GM12891 (cell line): ENCODE measurements around the gene PRDM1. TPM values are rescaled to one million over a fixed set of nuclear protein-coding genes. Genes with fewer than 3 reads are reported as not detected.

Experiments used
- DNase-seq: peaks from one replicate; pipeline ENCODE4 v3.0.0; 2011; ENCODE audit warnings: low spot score; ENCODE audit not compliant: insufficient read length
- FAIRE-seq: peaks from 2 replicates; lab custom pipeline; 2011; peaks lifted over from hg19 to GRCh38; lab: Jason Lieb, UNC
- PAX5 ChIP-seq: IDR thresholded peaks from 2 replicates; pipeline ENCODE4 v1.6.1; 2011; ENCODE audit warnings: low read length, moderate library complexity, mild to moderate bottlenecking; ENCODE audit not compliant: insufficient read depth, severe bottlenecking
- POLR2A ChIP-seq: IDR thresholded peaks from 2 replicates; pipeline ENCODE4 v1.6.1; 2011; ENCODE audit warnings: low read depth, low read length, control low read depth
- POLR2AphosphoS5 ChIP-seq: IDR thresholded peaks from 2 replicates; pipeline ENCODE4 v1.6.1; 2011; ENCODE audit warnings: low read depth, low read length, control low read depth
- POU2F2 ChIP-seq: IDR thresholded peaks from 2 replicates; pipeline ENCODE4 v1.6.1; 2011; ENCODE audit warnings: low read depth, mild to moderate bottlenecking, control low read depth, low read length, moderate library complexity
- SPI1 ChIP-seq: IDR thresholded peaks from 2 replicates; pipeline ENCODE4 v1.6.1; 2011; ENCODE audit warnings: low read depth, low read length, control low read depth
- TAF1 ChIP-seq: IDR thresholded peaks from 2 replicates; pipeline ENCODE4 v1.6.1; 2011; ENCODE audit warnings: low read depth, low read length, control low read depth
- polyA plus RNA-seq: library from polyadenylated mRNA; unstranded; fragments of >200 nt; gene quantifications from one replicate; pipeline ENCODE4 v1.2.1, GENCODE V29; 2012; ENCODE audit warnings: low read depth, missing spikeins, inconsistent platforms; ENCODE audit not compliant: missing spikeins

PRDM1 gene
- polyA plus RNA-seq, result 2.4 TPM

DNA sequence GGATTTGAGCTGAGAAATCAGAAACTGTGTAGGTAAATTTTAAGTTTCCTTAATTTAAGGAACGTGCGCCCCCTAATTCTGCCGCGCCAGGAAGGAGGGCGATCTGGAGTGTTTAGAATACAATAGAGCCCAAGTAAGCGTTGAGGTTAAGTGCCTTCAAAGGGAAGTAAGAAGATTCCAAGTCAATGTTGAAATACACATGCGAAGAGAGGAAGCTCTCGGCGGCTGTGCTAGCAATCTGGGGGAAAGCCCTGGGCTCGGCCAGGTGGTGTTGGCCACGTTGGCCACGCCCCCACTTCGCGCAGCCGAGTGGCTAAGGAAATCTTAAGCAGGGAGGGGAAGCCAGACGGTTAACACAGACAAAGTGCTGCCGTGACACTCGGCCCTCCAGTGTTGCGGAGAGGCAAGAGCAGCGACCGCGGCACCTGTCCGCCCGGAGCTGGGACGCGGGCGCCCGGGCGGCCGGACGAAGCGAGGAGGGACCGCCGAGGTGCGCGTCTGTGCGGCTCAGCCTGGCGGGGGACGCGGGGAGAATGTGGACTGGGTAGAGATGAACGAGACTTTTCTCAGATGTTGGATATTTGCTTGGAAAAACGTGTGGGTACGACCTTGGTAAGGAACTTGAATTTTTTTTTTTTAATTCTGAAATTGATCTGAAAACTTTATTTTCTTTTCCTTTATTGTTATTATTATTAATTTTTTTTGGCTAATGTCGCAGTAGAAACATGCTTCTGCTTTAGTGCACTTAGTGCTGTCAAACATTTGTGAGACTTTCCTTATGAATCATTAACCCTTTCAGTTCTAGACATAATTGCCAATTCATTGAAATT lies at the start of gene PRDM1:
Gene PRDM1, plus strand, starts transcription at position 353 of the 830 bp plus-strand sequence. Its CDS starts 218 bp downstream, at position 571.
- no peak for TF ChIP-seq POLR2AphosphoS5
- TF ChIP-seq SPI1, result peak; percentile 11; the same call in 1 of the 2 replicates
- DNase-seq, result peak; percentile 33
- FAIRE-seq, result peak; percentile 81

DNA sequence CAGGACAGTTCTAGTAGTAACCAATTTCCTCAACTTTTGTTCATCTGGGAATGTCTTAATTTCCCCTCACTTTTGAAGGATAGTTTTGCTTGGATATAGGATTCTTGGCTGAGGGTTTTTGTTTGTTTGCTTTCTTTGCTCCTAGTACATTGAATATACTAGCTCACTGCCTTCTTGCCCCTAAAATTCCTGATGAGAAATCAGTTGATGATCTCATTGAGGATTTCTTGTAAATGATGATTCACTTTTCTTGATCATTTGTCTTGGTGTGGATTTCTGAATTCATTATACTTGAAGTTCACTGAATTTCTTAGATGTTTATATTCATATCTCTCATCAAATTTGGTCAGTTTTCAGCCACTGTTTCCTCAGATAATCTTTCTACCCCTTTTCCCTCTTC lies 49.1 kb upstream of the PRDM1 start:
- DNase-seq, result no peak
- TF ChIP-seq POU2F2 (no peak), POLR2A (no peak)
- FAIRE-seq, result no peak

DNA sequence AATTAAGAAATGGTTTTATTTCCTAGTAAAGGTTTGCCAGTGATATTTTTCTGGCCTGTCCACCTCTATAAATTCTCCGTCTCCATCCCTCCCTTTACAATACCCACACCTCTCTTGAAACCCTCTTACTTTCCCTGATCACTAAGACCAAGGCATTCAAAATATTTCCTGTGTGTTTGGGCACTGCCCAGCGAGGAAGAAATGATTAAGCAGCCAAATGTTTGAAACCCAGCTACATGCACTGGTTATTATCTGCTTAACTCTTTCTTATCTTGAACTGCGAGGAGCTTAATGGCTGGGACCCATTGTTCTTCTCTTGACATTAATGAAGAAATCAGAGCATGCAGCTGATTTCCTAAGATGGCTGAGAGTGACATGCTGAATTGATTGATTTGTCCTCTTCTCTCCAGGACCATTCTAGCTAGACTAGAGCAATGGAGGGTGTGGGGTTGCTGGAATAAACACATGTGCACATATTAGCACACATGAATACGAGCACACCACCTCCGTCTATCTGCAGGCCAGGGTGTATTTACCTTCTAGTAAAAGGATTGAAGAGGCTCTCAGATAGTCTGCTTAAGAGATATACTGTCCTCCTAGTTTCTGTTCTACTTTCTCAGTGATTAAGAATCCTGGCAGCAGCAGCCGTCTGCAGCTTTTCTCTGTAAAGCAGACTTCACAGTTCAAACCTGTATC lies 46.1 kb upstream of the PRDM1 start:
- TF ChIP-seq SPI1 (no peak), POLR2A (no peak), PAX5 (no peak), POLR2AphosphoS5 (no peak), TAF1 (no peak), POU2F2 (no peak)
- no peak for DNase-seq
- FAIRE-seq, result no peak

DNA sequence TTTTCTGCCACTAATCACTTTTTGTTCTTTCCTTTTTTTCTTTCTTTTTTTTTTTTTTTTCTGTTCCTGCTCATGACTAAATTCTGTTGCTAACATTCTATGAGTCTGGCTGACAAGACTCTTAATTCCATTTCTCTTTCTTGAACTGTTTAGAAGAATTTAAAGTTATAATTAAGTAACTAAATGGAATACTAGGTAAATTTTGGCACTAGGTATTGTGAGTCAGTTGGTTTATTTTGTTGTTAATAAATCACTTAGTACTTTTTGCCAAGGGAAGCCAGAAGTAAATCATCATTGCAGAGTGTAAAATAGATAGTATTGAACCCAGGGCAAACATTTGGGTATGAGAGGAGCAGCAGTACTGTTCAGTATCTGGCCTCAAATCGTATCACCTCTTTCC lies 42.0 kb upstream of the PRDM1 start:
- DNase-seq (no peak), FAIRE-seq (no peak)
- TF ChIP-seq PAX5 (no peak), SPI1 (no peak), TAF1 (no peak), POLR2AphosphoS5 (no peak), POU2F2 (no peak), POLR2A (no peak)

DNA sequence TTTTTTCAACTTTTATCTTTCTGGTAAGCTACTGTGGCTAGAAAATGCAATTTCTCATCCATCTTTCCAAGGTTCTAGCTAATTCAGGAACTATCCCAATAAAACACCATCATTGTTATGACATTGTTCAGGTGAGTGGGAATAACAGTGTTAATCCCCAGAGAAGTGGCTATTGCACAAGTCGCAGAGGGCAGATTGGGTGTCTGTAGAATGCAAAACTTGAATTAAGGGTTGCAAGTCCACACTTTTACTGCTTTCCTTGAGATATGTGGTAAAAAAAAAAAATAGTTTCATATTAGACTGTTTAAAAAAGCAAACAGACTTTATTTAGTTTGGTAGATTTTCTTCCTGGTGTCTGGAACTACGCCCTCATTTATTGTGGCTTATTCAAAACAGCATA lies 41.1 kb upstream of the PRDM1 start:
- DNase-seq, result no peak
- no peak for TF ChIP-seq SPI1
- no peak for TF ChIP-seq POU2F2
- TF ChIP-seq POLR2AphosphoS5, result no peak
- TF ChIP-seq POLR2A, result no peak
- no peak for TF ChIP-seq PAX5
- TF ChIP-seq TAF1, result no peak
- no peak for FAIRE-seq

DNA sequence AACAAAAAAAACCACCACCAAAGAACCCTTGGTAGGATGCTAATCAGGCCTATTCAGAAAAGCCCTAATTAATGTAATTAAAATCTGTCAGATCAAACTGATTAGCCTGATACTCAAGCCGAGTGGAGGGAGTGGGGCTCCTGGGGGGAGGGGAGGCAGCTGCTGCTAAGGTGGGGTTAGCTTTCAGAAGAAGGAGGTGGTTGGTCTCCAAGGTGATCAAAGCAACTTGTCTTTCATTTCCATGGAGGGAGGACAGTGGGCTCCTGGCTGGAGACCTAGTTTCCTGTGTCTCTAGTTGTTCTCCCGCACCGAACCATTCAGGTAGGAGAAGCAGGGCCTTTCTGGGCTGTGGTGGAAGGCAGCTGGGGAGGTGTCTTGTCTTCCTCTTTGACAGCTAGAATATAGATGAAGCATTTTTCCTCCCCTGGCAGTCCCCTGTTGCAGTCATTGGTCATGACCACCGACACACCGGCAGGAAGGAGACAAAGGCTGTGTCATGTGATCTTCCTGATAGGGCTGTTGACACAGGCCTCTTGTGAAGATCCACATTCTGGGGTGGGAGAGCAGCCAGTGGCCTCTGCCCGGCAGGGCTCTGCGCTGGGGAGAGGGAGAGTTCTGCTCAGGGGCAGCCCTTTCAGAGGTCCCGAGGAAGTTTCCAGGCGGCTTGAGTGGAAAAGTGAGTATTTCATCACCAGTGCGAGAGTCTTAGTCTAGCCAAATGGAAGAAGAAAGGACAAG lies 39.9 kb upstream of the PRDM1 start:
- FAIRE-seq (no peak), DNase-seq (no peak)
- TF ChIP-seq POLR2AphosphoS5, result no peak
- TF ChIP-seq PAX5, result no peak
- no peak for TF ChIP-seq POLR2A
- no peak for TF ChIP-seq POU2F2
- no peak for TF ChIP-seq TAF1
- no peak for TF ChIP-seq SPI1

DNA sequence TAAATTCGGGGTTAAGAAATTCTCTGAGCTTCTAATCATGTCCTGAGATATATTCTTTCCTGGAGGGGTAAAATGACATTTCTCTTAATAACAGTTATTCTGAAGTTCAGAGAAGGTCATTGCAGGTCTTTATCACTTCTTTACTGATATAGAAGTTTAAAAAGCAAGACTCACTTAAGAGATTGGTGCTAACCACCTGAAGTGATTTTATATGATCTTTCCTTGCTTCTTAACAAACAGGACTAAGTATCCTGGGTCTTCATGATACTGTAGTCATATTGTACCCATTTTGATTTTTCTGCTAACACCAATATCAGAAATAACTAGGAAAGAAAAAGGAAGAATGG lies 39.3 kb upstream of the PRDM1 start:
- FAIRE-seq, result no peak
- no peak for DNase-seq
- TF ChIP-seq POLR2AphosphoS5 (no peak), TAF1 (no peak), PAX5 (no peak), POU2F2 (no peak), POLR2A (no peak), SPI1 (no peak)

DNA sequence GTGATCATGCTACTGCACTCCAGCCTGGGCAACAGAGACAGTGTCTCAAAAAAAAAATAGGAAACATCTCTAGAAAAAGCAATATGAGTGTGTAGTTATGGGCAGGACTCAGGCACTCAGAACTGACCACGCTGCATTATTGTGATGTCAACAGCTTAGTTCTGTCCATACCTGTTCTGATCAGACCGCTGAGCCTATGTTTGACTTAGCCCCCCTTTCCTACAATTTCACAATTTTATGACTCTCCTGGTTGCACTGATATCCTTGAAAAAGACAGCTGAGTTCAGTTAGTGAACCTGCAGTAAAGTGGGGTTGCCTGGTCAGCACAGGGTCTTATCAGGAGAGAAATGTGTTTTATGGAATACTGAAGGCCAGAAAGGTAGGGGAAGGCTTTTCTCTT lies 37.8 kb upstream of the PRDM1 start:
- FAIRE-seq (no peak), DNase-seq (no peak)
- TF ChIP-seq POU2F2, result no peak
- no peak for TF ChIP-seq POLR2AphosphoS5
- no peak for TF ChIP-seq SPI1
- no peak for TF ChIP-seq PAX5
- no peak for TF ChIP-seq TAF1

DNA sequence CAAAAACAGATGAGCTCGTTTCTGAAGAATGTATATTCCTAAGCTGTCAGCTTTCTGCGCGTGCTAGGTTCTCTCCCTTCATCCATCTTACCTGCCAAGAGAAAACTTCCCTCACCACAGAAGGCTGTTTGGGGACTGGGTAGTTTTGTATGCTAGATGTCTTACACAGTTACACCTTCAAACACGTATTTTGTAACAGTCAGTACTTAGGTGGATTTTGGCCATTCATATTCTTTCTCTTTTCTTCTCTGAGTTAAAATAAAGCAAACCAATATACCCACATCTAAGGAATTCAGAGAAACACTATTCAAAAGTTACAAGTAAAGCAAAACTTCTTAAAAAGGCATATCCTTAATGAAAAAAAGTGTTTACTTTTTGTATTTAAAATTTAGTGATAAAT lies 35.6 kb upstream of the PRDM1 start:
- TF ChIP-seq POLR2A (no peak), PAX5 (no peak), POU2F2 (no peak), TAF1 (no peak), POLR2AphosphoS5 (no peak), SPI1 (no peak)
- FAIRE-seq, result no peak
- DNase-seq, result no peak
